ENCODE data around the gene STXBP6.

The STXBP6 gene

GRCh38 chr14:25032092-25032784 lies 17.7 kb downstream of the STXBP6 start:
- no peak for DNase-seq
- in situ Hi-C loops (cut with HindIII; ENCODE audit: low pct_ligation_motif_present, low pct_unique_long_range_greater_than_20kb, low sequenced_read_pairs): no loop called here

- in situ Hi-C loops (cut with HindIII; ENCODE audit: low pct_ligation_motif_present, low pct_unique_long_range_greater_than_20kb, low sequenced_read_pairs): no loop called here
- no peak for DNase-seq
Measured at GRCh38 chr14:25026476-25027137, 23.3 kb downstream of the STXBP6 start.

DNA sequence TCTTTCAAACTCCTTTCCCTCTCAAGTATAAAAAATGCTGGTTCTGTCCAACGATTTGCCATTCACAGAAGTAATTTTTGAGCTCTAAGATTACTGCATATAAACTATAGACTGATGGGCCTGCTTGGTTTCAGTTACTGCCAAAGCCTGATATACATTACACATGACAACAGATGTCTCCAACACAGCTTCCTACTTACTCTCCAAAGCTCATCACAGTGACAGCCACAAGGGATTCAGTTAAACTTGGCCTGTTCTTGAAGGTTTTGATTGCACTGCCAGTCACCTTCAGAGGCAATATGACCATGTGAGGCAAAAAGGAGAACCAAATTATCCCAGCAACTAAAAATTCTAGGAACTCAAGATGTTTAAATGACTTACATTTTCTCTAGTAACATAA lies 30.1 kb downstream of the STXBP6 start:
- DNase-seq: no peak
- in situ Hi-C loops (cut with HindIII; ENCODE audit: low pct_ligation_motif_present, low pct_unique_long_range_greater_than_20kb, low sequenced_read_pairs): no loop called here

- in situ Hi-C loops (cut with HindIII; ENCODE audit: low pct_ligation_motif_present, low pct_unique_long_range_greater_than_20kb, low sequenced_read_pairs): no loop called here
- no peak for DNase-seq
Measured at GRCh38 chr14:25017562-25017961, 32.4 kb downstream of the STXBP6 start.

- DNase-seq: no peak
- in situ Hi-C loops (cut with HindIII; ENCODE audit: low pct_ligation_motif_present, low pct_unique_long_range_greater_than_20kb, low sequenced_read_pairs): no loop called here
Measured at GRCh38 chr14:25015761-25016160, 34.2 kb downstream of the STXBP6 start.

DNA sequence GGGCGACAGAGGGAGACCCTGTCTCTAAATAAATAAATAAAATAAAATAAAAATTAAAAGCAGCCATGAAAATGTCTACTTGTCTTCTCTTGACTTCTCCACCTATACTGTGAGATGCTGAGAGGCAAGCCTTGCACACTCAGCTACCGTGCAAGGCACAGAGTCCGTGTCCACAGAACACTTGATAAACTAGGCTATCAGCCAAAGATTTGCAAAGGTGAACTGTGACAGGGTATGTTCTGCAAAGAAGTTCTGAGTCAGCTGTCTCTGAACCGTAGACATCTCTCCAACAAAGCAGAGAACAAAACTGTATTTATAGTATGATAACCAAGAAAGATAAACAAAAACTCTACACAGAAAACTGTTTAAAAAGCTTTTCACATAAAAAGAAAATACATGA lies 35.5 kb downstream of the STXBP6 start:
- in situ Hi-C loops (cut with HindIII; ENCODE audit: low pct_ligation_motif_present, low pct_unique_long_range_greater_than_20kb, low sequenced_read_pairs): no loop called here
- DNase-seq: no peak

DNA sequence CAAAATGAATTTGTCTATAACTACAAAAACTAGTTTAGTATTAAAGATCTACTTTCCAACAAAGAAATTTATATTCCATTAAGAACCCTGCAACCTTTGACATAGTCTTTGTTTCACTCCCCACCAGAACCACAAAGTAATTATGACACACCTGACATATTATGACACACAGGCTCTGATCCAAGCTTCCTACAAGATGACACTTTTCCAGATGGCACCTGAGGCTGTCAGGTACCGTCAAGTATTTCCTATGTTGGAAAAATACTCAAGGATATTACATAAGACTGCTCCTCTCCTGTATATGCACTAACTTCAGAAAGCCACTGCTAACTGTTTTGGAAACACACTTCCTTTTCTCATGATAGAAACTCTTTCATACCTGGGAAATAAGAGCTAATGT lies 38.9 kb downstream of the STXBP6 start:
- in situ Hi-C loops (cut with HindIII; ENCODE audit: low pct_ligation_motif_present, low pct_unique_long_range_greater_than_20kb, low sequenced_read_pairs): no loop called here
- no peak for DNase-seq

DNA sequence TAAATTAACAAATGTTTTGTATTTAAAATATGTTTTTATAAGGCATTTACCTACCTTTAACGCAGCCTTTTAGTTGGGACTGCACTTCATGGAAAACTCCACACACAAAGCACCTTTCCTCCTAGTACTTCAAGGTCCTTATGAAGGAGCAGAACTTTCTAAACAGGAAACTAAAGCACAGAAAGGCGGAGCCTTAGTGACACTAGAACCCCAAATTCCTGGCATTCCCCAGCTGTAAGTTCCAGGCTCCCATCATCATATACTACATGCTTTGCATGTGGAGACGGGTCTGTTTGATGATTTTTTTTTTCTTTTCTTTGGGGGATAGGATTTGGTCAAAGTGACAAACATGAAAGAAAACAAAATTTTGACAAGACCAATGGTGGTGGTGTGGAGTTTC lies 39.5 kb downstream of the STXBP6 start:
- no peak for DNase-seq
- in situ Hi-C loops (cut with HindIII; ENCODE audit: low pct_ligation_motif_present, low pct_unique_long_range_greater_than_20kb, low sequenced_read_pairs): no loop called here

DNA sequence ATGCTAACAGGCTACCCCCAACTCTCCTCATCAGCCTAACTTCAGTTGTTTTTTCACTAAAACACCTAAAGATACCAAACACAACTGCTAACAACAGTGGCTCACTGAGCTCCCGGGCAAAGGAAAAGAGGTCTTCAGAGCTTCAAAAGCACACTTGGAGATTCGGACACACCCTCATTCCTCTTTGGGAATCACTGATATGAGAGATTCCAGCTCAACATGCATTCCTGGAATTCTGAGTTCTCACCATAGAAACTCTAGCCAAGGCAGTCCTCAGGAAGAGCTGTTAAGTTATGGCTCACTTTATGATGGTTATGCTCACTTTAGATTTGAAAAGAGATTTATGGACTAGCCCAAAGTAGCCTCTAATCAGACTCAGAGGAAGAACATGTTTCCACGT lies 40.1 kb downstream of the STXBP6 start:
- no peak for DNase-seq
- in situ Hi-C loops (cut with HindIII; ENCODE audit: low pct_ligation_motif_present, low pct_unique_long_range_greater_than_20kb, low sequenced_read_pairs): no loop called here

DNA sequence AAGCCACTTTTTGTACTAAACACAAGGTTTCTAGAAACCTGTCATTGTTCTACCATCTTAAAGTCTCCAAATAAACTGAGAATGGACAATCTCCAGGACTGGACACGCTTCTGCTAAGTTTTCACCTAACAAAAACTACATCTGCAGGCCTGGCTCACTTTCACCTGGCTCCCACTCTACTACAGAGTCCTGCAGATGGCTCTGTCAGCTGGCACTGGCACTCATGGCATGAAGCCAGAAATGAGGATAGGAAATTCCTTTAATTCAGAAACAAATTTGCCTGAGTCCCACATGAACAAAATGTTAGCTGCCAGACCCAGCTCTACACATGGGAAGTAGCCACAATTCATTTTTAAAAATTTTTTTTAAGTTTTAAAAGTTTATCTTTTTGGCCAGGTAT lies 42.1 kb downstream of the STXBP6 start:
- DNase-seq: no peak
- in situ Hi-C loops (cut with HindIII; ENCODE audit: low pct_ligation_motif_present, low pct_unique_long_range_greater_than_20kb, low sequenced_read_pairs): no loop called here

GRCh38 chr14:25006961-25007795 lies 42.8 kb downstream of the STXBP6 start:
- DNase-seq: no peak
- in situ Hi-C loops (cut with HindIII; ENCODE audit: low pct_ligation_motif_present, low pct_unique_long_range_greater_than_20kb, low sequenced_read_pairs): no loop called here

DNA sequence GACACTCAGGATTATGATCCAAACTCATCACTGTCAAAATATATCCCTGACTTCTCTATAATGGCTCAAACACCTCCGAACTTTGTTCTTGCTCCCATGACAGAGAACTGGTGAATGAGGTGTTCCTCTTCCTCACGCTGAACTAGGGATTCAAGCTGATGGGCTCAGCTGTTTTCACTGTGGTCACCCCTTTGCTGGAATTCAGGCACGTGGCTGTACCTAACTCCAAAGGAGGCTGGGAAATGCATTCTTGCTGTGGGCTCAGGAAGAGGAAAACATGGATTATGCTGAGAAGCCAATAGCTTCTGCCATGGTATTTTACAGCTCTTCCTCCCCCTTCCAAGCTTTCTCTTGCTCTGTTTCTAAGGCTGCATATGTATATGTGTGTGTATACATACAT lies 43.9 kb downstream of the STXBP6 start:
- no peak for DNase-seq
- in situ Hi-C loops (cut with HindIII; ENCODE audit: low pct_ligation_motif_present, low pct_unique_long_range_greater_than_20kb, low sequenced_read_pairs): no loop called here

DNA sequence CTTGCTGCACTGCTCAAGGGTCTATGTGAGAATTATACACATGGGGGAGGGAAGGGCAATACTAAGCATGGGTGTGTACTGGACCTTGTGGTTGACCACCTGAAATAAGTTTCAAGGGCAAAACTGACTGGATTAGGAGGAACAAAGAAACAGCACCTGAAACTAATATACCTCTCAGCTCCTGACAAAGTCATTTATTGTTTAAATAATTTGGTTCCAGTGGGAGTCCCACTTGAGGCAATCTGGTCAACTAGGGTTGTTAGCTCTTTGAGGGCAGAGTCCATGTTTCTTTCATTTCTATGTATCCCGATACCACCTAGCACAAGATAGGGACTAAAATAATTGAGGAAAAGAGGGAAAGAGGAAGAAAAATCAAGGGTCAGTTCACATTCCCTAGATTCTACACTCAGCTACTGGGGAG lies 45.5 kb downstream of the STXBP6 start:
- in situ Hi-C loops (cut with HindIII; ENCODE audit: low pct_ligation_motif_present, low pct_unique_long_range_greater_than_20kb, low sequenced_read_pairs): no loop called here
- DNase-seq: no peak

DNA sequence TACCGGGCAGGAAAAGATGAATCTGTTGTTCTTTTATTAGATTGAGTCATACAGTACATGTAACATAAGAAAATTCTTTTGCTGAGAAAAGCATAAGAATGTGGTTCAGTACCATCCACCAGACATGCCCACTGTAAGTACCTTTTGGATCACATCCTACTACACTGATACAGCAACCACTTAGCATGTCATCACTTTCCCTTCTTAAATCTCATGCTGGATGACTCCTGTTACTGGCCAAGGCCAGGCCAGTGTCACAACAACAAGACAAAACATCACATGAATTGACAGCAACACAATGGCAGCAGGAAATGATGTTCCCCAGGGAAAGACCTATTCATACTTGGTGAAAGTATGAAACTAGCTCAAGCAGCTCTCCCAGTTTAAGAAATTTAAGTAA lies 46.4 kb downstream of the STXBP6 start:
- in situ Hi-C loops (cut with HindIII; ENCODE audit: low pct_ligation_motif_present, low pct_unique_long_range_greater_than_20kb, low sequenced_read_pairs): no loop called here
- DNase-seq: no peak

- DNase-seq: no peak
- in situ Hi-C loops (cut with HindIII; ENCODE audit: low pct_ligation_motif_present, low pct_unique_long_range_greater_than_20kb, low sequenced_read_pairs): no loop called here
Measured at GRCh38 chr14:25001601-25002000, 48.3 kb downstream of the STXBP6 start.

GRCh38 chr14:25001156-25001555 lies 48.8 kb downstream of the STXBP6 start:
- no peak for DNase-seq
- in situ Hi-C loops (cut with HindIII; ENCODE audit: low pct_ligation_motif_present, low pct_unique_long_range_greater_than_20kb, low sequenced_read_pairs): no loop called here

- in situ Hi-C loops (cut with HindIII; ENCODE audit: low pct_ligation_motif_present, low pct_unique_long_range_greater_than_20kb, low sequenced_read_pairs): no loop called here
- DNase-seq: no peak
Measured at GRCh38 chr14:24999157-24999556, 50.8 kb downstream of the STXBP6 start.

DNA sequence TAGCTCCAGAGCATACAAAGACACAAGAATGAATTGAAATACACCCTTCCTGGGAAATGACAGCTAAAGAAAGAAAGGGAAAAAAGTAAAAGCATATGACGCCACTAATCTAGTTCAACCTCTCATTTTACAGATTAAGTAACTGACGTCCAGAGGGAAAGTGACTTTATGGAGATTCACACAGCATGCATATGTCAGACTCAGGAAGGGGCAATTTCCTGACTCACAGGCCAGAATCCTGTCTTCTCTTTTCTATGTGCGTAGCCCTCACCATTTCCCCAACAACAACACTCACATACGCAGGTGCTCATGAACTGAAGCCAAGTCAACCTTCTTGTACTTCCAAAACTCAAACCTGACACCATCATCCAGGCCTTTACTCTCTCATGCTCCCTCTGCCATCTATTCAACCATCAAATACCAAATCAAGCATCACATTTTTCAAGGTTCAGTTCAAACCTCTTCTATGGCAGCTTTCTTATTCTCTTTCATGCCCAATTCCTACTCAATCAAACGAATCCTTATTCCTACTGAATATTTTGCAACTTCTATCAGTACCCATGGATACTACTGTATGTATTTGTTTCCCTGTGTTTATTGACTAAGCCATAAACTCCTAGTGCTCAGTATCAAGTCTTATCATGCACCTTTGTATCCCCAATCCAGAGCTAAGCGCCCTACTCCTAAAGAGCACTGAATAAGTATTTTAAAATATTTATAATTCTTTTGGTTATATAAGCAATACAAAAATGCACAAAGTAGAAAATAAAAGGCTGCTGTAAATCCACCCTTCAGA lies 52.8 kb downstream of the STXBP6 start:
- no peak for DNase-seq
- in situ Hi-C loops (cut with HindIII; ENCODE audit: low pct_ligation_motif_present, low pct_unique_long_range_greater_than_20kb, low sequenced_read_pairs): no loop called here

DNA sequence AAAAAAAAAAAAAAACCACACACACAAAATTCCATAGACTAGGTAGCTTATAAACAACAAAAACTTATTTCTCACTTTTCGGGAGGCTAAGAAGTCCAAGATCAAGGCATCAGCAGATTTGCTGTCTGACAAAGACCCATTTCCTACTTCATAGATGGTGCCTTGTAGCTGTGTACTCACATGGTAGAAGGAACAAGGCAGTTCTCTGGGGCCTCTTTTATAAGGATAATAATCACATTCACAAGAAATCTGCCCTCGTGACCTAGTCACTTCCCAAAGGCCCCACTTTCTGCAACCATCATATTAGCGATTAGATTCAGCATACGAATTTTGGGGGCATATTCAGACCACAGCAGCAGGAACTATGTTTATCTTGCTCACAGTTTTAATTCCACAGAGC lies 54.9 kb downstream of the STXBP6 start:
- in situ Hi-C loops (cut with HindIII; ENCODE audit: low pct_ligation_motif_present, low pct_unique_long_range_greater_than_20kb, low sequenced_read_pairs): no loop called here
- no peak for DNase-seq
